Measurements from ENCODE around the gene WDR1.

GRCh38 chr4:10050721-10051120 lies 65.9 kb downstream of the WDR1 start:
- no peak for TF ChIP-seq YY1 (IDR thresholded peaks at IDR 0.05; ENCODE audit: low read depth)
- TF ChIP-seq CTCF (IDR thresholded peaks at IDR 0.05), result no peak
- TF ChIP-seq POLR2AphosphoS5 (IDR thresholded peaks at IDR 0.05; ENCODE audit: low read depth, low read length), result no peak
- no peak for TF ChIP-seq RCOR1 (IDR thresholded peaks at IDR 0.05; ENCODE audit: low read length)

Data from SK-N-SH (cell line).